GM19240 (cell line): Measurements from ENCODE around the gene AXL.
A peak's percentile ranks its signal among the peaks of the same experiment; 100 is the strongest.
"Not testable (repeated sequence)": the region's sequence is repeated elsewhere in the genome, so short reads cannot be mapped to it uniquely, and the experiment has no call there.

Experiments used
- DNase-seq: peaks from one replicate; pipeline ENCODE4 v3.0.0; 2011; ENCODE audit warnings: low spot score; ENCODE audit not compliant: insufficient read length

AXL gene

GRCh38 chr19:41273076-41273475, 54.1 kb downstream of the AXL start:
- no peak for DNase-seq

DNA sequence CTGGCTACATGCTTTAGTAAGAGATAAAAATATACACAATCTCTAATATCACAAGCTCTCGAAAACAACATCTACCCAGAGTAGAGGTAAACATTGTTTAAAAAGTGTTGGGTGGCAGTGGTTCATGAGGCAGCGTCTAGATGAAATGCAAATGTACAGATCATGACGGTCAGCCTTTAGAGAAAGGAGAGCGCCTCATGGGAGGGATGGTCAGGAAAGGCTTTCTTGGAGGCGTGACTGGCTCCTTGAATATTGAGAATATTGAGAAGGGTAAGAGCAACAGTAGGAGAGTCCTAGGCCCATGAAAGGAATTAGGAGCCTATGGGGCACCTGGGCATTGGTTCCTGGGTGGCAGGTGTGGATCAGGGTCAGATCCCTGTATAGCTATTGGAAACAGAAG, 55.8 kb downstream of the AXL start:
- DNase-seq: no peak

DNA sequence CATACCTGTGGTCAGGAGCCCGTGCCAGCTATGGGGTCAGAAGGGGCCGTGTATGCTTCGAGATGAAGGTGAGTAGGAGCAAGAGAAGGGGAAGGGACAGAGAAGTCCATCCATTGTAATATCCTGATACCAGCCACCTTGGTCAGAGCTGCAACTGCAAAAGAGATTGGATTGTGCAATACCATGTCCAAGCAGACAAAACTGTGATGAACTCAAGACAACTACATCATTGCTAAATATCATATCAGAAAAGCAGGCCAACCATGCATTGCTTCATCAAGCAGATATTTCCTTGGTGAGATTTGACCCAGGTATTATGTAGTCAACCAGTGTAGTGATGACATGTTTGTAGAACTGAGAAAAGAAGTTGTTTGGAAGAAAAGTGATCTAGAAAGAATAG, 57.2 kb downstream of the AXL start:
- no peak for DNase-seq

DNA sequence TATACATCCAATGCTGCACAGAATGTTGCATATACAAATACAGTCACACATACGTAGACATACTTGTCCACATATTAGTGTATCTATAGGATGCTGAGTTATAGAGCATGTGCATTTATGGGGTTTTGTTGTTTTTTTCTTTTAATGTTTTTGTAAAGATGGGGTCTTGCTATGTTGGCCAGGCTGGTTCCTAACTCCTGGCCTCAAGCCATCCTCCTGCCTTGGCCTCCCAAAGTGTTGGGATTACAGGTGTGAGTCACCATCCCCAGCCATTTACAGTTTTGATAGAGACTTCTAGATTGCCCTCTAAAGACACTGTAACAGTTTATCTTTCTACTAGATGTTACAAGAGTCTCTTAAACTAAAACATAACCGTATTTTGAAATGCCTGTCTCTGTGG, 59.5 kb downstream of the AXL start:
- no peak for DNase-seq

- no peak for DNase-seq
Measured at GRCh38 chr19:41288673-41289530, 69.9 kb downstream of the AXL start.

DNA sequence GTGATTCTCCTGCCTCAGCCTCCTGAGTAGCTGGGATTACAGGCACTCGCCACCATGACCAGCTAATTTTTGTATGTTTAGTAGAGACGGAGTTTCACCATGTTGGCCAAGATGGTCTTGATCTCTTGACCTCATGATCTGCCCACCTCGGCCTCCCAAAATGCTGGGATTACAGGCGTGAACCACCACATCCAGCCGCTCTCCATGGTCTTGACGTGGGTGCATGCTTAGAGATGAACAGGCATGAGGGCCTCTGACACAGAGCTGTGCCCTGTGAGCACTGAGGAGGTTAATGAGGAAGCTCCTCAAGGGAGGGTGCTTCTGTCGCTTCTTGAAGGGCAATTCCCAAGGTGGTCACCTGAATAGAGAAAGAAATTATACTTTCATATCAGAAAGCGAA, 70.8 kb downstream of the AXL start:
- DNase-seq: not testable (repeated sequence)

GRCh38 chr19:41294393-41294792, 75.4 kb downstream of the AXL start:
- no peak for DNase-seq

DNA sequence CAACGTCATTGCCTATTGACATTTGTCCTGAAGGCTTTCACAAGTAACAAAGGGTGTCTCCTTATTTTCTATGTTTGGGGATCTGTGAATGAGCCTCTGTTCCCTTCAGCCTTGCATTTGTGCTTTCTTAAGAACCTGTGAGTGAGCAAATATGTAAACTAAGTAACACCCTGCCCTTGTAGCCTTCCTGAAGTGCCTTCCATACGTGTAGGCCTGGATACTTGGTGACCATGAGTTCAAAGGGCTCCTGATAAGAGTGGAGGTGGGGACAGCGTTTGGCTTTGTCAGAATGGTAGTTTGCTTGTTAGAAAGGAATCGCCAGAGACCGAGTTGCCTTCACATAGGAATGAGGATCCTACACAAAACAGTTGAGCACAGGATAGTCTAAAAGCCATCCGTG, 76.5 kb downstream of the AXL start:
- no peak for DNase-seq

- DNase-seq: no peak
Measured at GRCh38 chr19:41296433-41296871, 77.4 kb downstream of the AXL start.

DNA sequence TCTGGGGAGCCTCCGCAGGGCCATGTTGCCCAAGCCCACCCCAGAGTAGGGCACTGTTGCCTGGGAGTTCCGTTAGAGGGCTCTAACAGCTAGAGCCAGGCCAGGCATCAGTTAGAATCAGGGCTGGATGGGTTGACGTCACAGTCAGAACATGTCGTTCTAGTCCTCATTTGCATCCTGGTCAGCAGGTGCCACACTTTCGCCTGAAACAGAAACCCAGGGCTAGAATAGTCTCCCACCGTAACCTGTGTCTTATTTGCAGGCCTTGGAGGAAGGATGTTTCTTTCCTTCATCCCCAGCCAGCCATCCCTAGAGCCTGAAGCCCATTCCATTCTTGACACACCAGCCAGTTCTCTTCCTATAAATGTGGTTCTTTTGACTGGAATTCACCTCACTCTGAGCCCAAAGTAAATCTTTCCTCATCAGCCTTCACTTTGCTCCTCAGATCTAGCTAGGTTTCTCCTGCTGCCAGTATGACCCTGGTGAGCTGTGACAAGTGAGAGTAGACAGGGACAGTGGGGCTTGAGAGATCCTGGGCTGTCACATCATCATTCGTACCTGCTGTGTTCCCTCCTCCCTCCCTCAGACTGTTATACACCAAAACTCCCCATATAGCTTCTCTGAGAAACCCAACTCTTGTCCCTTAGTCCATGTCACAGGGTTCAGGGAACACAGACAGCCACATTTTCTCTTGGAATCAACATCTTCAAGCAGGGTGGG, 78.8 kb downstream of the AXL start:
- peak; percentile 94 for DNase-seq

GRCh38 chr19:41298348-41298964, 79.4 kb downstream of the AXL start:
- no peak for DNase-seq

DNA sequence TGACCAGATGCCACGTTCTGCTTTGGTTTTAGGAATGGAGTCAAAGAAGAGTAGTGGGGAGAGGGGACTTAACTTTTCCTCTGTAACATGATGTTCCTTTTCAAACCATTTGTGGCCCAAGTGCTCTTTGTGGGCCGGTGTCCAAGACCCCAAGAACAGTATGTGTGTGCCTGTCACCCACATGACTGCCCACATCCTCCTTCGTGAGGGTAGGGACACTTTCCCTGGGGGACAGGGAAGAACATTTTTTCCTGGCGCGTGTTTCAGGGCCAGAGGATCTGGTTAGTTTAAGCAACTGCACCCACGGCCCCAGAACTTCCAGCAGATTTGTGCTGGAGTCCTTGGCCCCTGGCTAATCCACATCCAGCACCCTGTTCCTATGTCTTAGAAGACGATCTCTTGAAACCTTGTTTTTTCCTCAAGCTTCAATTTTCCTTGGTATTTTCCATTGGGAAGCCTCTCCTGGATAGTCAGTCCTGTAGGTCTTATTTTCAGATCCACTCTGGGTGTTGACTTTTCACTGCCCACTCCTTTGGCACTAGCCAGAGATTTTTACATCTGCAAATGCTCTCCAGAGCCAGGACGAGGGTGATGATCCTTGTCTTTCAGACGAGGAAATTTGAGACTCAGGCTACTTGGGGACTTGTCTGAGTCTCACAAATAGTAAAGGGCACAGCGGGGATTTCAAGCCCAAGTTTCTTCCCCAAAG, 80.2 kb downstream of the AXL start:
- DNase-seq: no peak

DNA sequence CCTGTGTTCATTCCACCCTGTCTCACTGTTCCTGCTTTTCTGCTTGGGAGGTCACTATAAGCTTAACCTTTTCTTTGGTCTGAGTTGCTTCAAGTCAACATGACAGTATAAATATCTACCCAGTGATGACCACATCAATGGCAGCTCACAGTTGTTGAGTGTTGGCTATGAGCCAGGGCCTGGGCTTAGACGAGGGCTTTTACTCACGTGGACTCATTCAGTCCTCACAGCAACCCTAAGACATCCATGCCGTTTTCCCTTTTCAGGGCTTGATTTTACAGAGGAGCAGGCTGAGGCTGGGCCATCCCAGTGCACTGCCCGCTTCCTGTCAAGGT, 80.7 kb downstream of the AXL start:
- no peak for DNase-seq

GRCh38 chr19:41300555-41300954, 81.5 kb downstream of the AXL start:
- DNase-seq: no peak

DNA sequence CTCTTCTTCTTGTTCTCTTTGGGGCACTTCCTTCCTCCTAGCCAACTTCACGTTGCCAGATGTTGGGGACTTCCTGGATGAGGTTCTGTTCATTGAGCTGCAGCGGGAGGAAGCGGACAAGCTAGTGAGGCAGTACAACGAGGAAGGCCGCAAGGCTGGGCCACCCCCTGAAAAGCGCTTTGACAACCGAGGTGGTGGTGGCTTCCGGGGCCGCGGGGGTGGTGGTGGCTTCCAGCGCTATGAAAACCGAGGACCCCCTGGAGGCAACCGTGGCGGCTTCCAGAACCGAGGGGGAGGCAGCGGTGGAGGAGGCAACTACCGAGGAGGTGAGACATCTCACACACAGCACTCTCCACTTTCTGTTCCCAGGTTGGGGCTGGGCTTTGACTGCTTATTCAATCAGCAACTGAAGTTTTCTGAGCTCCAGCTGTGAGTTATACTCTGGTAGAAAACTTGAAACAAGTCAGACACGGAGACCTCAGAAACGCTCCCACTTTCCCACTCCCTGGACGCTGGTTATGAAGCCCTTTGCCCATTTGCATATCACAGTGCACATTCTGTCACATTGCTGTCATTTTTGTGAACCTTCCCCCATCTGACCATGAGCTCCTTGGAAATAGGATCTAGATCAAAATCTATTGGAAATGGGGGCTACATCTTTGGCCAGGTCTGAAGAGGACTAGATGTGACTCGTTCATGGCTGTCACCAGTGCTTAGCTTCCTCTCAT, 83.8 kb downstream of the AXL start:
- no peak for DNase-seq

DNA sequence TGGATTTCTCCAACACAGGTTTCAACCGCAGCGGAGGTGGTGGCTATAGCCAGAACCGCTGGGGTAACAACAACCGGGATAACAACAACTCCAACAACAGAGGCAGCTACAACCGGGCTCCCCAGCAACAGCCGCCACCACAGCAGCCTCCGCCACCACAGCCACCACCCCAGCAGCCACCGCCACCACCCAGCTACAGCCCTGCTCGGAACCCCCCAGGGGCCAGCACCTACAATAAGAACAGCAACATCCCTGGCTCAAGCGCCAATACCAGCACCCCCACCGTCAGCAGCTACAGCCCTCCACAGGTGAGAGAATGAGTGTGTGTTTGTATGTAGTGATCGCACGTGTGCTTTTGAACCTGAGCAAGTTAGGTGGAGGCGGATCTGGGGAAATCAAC, 84.9 kb downstream of the AXL start:
- DNase-seq: no peak

- DNase-seq: no peak
Measured at GRCh38 chr19:41304706-41305483, 85.9 kb downstream of the AXL start.

- DNase-seq: no peak
Measured at GRCh38 chr19:41305927-41306793, 87.1 kb downstream of the AXL start.

DNA sequence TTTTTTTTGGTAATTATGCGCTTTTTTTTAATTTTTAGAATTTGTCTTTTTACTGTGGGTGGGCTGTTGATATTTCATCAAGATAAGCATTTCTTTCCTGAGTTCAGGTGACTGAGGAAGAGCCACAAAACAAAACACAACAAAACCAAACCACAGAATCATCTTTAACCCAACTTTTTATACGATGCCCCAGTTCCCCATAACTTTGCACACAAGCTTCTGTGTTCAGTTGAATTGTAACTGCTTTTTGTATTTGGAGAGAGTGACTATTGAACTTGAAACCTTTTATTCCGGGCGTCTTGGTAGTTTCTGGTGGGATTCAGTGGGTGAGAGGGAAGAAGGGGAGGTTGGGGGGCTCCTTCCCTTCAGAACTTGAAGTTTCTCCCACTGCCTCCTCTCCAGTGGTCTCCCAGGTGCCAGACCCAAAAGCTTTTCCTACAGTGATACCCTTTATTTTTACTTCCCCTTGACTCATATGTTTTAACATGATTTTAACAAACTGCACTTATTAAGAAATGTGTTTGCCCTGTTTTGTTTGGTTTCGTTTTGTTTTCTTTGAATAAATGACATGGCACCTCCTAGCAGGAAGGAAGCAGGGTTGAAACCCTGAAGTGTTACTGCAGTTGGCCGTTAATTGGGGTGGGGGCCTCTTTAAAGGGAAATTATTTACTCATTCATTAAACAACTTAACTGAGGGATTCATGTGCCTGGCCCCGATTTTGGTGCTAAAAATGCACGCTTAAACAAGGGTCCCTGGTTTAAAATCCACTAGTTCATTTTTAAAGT, 88.3 kb downstream of the AXL start:
- no peak for DNase-seq
